ENCODE measurements around the gene C11orf21.

DNA sequence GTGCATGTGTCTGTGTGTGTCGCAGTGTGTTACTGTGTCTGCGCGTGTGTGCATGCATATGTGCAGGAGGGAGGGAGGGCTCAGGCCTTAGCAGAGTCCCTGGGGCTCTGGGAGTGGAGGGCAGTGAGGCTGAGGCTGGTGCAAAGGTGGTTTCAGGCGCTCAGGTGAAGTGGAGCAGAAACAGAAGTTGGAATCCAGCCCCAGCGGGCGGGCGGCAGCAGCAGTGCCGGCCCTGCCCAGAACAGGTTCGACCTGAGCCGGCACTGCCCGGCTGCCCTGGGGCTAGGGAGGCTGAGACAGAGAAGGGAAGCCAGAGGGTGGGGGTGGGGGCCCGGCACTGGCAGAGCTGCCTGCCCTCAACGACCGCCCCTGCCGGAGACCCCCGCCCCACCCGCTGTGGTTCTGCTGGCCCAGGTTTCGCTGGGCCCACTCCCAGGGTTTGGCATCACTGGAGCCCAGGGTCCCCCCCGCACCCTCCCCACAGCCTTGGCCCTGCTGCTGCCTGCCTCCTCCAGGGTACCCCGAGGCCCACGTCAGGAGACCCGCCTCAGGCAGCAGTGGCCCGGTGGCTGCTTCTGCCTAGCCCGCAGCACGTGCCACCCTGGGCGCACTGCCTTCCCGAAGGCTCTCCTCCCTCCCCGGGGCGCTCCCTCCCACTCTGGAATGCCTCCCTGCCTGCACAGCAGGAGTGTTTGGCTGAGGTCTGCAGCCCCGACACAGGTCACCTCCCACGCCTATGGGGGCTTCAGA, 44.6 kb downstream of the C11orf21 start:
- TF ChIP-seq, protein P1, sequence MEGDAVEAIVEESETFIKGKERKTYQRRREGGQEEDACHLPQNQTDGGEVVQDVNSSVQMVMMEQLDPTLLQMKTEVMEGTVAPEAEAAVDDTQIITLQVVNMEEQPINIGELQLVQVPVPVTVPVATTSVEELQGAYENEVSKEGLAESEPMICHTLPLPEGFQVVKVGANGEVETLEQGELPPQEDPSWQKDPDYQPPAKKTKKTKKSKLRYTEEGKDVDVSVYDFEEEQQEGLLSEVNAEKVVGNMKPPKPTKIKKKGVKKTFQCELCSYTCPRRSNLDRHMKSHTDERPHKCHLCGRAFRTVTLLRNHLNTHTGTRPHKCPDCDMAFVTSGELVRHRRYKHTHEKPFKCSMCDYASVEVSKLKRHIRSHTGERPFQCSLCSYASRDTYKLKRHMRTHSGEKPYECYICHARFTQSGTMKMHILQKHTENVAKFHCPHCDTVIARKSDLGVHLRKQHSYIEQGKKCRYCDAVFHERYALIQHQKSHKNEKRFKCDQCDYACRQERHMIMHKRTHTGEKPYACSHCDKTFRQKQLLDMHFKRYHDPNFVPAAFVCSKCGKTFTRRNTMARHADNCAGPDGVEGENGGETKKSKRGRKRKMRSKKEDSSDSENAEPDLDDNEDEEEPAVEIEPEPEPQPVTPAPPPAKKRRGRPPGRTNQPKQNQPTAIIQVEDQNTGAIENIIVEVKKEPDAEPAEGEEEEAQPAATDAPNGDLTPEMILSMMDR (conservative IDR thresholded peaks at IDR 0.05; ENCODE audit: low read length) = no peak
- TF ChIP-seq EZH2phosphoT487 (IDR thresholded peaks at IDR 0.05; ENCODE audit: borderline replicate concordance, low read depth, low read length) = no peak

Measured in OCI-LY7 (cell line).